Stimulated activated CD8-positive, alpha-beta memory T cell treated with anti-CD3 and anti-CD28 coated beads, Interleukin-7, amount 100 ng/mL, for 24 hours (primary cell): ENCODE data around the gene STXBP6.
"Not testable (repeated sequence)": the region's sequence is repeated elsewhere in the genome, so short reads cannot be mapped to it uniquely, and the experiment has no call there.

Source experiments
- DNase-seq: peaks from one replicate; pipeline ENCODE4 v3.0.0-alpha.2; 2020; ENCODE audit warnings: low read depth

Gene STXBP6

GRCh38 chr14:24954700-24955037 lies 95.3 kb downstream of the STXBP6 start:
- DNase-seq: no peak

GRCh38 chr14:24954037-24954699 lies 95.8 kb downstream of the STXBP6 start:
- DNase-seq: no peak

DNA sequence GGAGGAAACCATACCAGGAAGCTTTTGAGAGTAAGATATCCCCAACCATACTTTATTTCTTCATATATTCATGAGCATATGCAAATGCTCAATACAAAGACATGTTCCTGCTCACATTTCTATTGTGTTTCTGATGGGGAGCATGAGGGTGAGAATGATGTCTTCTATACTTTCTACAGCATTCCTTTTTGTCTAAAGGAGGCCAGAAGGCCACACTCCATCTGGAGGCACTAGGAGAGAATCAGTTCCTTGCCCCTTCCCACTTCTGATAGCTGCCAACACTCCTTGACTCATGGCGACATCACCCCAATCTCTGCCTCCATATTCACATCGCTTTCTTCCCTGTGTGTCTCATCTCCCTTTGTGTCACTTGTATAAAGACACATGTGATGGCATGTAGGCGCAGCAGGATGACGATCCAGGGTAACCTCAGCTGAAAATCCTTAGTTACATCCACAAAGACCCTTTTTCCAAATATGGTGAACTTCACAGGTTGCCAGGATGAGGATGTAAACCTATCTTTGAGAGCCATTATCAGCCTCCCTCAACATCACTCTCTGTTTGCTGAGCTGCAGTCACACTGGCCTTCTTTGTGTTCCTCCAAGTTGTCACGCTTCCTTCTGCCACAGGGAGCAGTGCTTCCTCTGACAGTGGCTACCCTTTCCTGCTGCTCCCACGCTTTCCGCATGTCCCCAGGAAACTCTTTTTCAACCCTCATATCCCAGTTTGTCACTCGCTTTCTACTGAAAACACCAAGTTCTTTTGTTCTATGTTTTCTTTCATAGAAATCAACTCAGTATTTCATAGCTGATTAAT lies 96.9 kb downstream of the STXBP6 start:
- no peak for DNase-seq

GRCh38 chr14:24948261-24948847 lies 101.6 kb downstream of the STXBP6 start:
- DNase-seq: no peak

DNA sequence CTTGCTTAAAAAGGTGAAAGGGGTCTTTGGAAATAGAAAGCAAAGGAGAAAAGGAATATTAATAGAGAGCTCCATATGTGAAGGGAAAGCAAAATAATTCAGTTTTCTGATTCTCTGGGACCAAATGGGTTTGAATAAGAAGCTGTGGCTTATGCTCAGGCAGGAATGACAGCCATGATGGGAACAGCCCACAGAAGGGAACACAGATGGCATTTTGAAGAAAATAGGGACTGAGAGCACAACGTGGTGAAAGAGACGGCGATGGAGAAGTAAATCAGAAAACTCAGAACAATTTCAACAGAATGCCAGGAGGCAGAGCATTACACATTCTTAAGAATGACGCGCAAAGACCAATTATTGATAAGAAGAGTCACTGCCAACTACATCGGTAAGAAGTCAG lies 102.8 kb downstream of the STXBP6 start:
- no peak for DNase-seq

- no peak for DNase-seq
These were observed 105.1 kb downstream of the STXBP6 start for GRCh38 chr14:24944800-24945199.

GRCh38 chr14:24943024-24943423 lies 106.9 kb downstream of the STXBP6 start:
- DNase-seq: no peak

DNA sequence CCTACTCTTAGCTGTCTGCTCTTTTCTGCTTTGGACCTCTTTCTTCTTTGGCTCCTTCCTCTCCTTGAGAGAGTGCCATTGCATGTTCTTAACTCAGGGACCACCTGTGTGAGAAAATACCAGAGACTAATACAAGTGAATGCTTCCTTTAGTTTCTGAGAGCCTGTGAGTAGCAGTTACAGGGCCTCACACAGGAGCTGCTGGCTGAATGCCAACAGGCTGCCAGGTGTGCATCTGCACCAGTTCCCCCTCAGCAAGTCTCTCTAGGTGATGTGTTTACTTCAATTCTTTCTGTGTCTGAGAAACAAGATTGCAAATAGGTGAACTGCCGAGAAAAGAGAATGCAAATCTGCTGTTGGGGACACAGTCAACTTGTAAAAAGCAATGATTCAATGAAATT lies 108.2 kb downstream of the STXBP6 start:
- DNase-seq: no peak

DNA sequence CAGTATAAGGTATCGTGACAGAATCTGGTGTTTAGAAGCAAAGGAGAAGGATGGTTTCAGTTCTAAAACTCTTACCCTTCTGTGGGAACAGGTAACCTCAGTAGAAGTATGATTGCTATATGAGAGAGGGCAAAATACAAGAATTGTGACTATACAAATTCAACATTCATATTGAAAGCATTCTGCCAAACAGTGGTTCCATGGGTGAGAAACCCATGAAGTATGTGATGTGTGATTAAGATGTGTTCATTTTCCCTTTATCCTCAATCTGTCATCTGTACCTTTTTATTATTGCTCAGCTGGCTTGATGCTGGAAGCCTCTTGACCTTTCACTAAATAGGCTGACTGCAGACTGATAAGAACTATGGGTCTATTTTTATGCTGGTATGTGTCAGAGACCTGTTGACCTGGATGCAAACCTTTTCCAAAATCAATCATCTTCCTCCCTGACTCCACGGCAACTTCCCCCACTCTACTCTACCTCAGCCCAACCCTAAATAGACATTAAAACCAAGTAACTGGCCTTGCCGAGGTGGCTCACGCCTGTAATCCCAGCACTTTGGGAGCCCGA lies 109.6 kb downstream of the STXBP6 start:
- DNase-seq: no peak

DNA sequence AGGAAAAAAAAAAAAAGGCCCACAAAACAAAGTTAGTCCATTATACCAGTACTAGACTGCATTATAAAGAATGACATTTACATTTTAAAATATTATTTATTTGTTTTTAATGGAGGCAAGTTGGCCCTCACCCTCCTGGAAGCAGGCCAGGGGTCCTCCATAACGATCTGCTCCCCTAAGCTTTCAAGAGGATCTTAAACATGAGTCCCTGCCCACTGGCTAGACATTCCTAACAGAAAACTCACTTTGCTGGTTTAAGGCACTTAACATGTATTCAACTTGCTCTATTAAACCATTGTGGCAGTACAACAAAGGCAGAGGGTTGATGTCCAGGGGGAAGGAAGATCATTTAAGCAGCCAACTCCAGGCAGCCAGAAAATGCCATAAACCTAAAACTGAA lies 111.4 kb downstream of the STXBP6 start:
- no peak for DNase-seq

- DNase-seq: no peak
These were observed 112.6 kb downstream of the STXBP6 start for GRCh38 chr14:24937300-24937699.

DNA sequence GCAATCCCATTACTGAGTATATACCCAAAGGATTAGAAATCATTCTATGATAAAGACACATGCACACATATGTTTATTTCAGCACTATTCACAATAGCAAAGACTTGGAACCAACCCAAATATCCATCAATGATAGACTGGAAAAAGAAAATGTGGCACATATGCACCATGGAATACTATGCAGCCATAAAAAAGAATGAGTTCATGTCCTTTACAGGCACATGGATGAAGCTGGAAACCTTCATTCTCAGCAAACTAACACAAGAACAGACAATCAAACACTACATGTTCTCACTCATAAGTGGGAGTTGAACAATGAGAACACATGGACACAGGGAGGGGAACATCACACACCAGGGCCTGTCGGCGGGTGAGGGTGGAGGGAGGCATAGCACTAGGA lies 113.2 kb downstream of the STXBP6 start:
- not testable (repeated sequence) for DNase-seq

DNA sequence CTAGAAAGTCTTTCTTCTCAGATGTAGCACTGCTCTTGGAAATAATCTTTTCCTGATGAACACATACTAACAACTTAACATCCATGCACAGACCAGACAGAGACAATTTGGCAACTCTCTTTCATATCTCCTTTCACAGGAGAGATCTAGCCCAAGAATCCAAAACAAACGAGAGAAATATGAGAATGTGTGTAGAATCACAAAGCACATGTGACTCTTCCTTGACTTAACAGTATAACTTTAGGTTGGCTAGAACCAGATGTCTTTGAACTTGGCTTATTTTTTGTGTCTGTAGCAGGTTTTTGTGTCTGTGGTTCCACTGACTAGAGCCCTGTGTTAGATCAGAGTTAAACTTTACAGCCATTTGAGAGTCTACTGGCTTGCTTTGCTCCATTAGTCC lies 114.2 kb downstream of the STXBP6 start:
- DNase-seq: no peak

GRCh38 chr14:24928386-24928900 lies 121.5 kb downstream of the STXBP6 start:
- DNase-seq: no peak

DNA sequence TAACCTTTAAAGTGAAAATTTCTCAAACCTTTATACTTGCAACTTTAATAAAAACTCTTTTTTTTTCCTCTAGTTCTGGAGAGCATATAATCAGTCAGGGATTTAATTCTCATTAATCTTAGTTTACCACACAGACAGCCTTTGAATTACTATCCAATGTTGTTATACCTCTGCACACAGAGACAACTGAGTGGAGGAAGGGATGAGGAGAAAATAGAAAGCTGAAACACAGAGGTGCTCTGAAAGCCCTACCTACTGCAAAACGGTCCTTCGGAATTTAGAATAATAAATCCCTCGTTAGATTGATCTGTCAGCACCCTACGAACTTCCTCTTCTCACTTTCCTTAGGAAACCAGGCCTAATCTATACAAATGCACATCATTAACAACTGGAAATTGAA lies 122.1 kb downstream of the STXBP6 start:
- no peak for DNase-seq

GRCh38 chr14:24925771-24926374 lies 124.1 kb downstream of the STXBP6 start:
- no peak for DNase-seq

DNA sequence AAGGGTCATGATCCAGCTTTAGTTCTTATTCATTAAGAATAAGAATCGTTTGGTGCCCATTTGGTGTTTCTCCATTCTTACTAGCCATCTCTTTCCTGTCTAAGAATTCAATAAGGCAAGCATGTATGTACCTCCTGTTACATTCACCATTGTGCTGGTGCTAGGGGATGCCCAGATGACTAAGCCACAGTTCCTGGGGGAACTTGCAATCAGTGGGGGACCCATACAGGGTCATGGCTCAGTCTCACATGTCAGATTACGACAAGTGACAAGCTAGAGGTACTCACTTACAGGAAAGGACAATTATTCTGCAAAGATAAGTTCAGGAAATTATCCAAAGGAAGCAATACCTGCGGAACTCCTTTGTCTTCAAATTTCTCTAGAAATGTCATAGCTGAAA lies 125.4 kb downstream of the STXBP6 start:
- no peak for DNase-seq

DNA sequence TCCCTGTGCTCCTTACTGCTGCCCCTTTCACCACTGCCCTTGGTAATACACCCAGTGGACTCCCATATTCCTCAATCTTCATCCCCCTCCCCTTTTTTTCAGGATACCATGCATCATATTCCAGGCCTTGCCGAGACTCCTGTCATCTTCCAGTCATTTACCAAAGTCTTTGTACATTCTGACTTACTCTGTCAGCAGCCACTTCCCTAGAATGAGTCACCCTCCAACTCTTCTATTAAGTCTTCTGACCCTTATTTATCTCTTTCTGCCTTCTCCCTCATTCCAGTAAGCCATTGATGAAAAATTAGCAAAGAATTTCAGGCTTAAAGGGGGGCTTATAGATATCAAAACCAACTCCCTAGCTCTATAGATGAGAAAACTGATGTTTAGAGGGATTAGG lies 128.0 kb downstream of the STXBP6 start:
- no peak for DNase-seq

DNA sequence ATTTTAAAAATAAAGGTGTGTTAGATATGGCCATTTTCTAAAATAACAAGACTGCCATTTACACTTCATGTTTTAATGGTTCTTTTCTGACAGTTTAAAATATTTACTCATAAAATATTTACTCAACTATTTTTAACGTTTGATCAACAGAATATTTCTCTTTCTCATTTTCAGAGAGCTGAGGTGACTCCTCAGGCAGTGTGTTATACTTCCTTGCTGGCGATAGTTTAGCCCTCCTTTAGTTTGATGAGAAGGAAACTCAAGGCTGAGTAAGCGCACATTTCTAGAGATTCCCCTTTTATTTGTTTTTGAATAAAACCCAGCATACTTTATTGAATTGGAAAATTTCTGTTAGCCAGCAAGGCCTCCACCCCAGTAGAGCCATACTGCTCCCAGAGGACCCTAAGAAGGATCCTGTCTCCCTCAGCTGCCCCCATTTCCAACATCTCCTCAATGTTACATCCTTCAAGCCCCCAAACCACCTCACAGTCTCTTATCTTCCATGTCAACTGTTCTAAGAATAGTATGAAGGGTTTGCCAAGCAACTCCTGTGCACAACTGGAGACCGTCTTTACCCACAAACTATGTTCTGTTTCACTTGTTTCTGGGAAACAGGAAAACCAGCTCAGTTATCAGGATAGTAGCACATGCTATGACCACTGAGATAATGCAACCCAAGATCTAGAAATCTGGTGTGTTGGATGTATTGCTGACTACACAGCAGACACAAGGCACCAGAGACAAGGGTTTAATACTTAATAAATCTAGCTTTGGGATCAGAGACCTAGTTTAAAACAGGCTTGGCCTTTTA lies 129.5 kb downstream of the STXBP6 start:
- no peak for DNase-seq

DNA sequence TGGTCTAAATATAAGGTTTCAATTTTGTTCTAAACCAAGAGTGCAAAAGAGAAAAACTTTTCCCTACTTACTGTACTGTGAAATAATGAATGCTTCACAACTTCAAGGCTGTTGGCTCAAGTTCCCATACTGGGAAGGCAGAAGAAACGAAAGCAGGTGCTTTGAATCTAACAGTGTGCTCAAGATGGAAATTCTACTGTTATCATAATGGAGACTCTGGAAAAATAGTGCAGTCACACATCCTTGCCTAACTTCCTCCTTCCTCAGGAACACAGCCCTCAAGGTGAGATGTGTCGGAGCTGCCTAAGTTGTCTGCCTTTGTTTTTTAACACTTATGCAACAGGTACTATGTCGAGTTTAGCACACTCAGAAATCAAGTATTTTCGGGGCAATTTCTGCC lies 131.1 kb downstream of the STXBP6 start:
- DNase-seq: no peak

DNA sequence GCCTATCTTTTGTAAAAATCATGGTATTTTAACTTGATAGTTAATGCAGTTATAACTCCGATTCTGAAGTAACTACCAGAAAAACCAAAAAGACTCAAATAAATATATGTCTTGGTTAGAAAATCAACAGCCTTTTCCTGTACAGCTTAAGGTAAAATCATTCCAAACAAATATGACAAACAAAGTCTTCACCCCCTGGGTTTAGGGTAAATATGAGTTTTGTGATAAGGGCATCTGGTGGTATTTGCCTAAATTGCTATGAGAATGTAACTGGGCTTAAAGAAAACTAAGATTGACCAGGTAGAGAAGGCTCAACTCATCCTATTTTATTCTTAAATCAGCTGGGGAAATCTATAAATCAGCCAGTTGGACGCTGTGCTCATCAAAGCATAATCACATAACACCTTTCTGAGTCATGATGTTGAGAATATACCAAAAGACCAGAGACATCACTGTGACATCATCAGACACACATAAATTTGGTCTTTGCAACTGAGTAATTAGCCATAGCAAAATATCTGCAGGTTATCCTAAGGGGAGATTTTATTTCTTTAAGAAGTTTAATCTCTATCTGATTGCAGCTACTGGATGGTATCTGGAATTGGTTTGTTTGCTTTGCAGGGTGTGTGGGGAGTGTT lies 133.9 kb downstream of the STXBP6 start:
- DNase-seq: no peak
